IMR-90 (cell line): ENCODE results near the gene CA12. TPM values are rescaled to one million over a fixed set of nuclear protein-coding genes. Genes with fewer than 3 reads are reported as not detected.

Source experiments
- ATAC-seq: fragments of 200-7000 bp; cut with Tn5 transposase; 2 replicates; pipeline ENCODE4 v1.9.1; 2020; ENCODE audit warnings: low read depth, mild to moderate bottlenecking, moderate library complexity
- BruUV-seq: library from RNA; stranded (reverse); fragments of 400-500 nt; replicated peaks from 2 replicates; lab custom pipeline; 2021; lab: Mats Ljungman, UMichigan
- CTCF ChIA-PET: fragments of 300-600 bp; formaldehyde crosslinking; extraction: SDS; loops from one replicate; lab custom pipeline; 2021; ENCODE audit warnings: antibody characterized with exemption; lab: Yijun Ruan, JAX
- POLR2A ChIA-PET: fragments of 300-600 bp; sonication (Branson Sonifier 250); formaldehyde crosslinking; loops from one replicate; lab custom pipeline; 2022; ENCODE audit warnings: antibody characterized with exemption; ENCODE audit not compliant: unreplicated experiment; lab: Charles Lee
- DNase-seq: peaks from one replicate; pipeline ENCODE4 v3.0.0; 2013
- H2AFZ ChIP-seq: replicated peaks from 2 replicates; pipeline ENCODE3; 2013; ENCODE audit warnings: low read length, mild to moderate bottlenecking; ENCODE audit not compliant: poor library complexity
- H2AK5ac ChIP-seq: 2 replicates; pipeline ENCODE4 v1.6.1; 2013; ENCODE audit warnings: low read depth, low read length, inconsistent platforms
- H2AK9ac ChIP-seq: replicated peaks from 2 replicates; pipeline ENCODE3; 2013; ENCODE audit warnings: mild to moderate bottlenecking, low read depth, low read length, moderate library complexity; ENCODE audit not compliant: poor library complexity
- H2BK120ac ChIP-seq: 2 replicates; pipeline ENCODE4 v1.6.1; 2013; ENCODE audit warnings: low read depth, low read length, inconsistent platforms
- H2BK15ac ChIP-seq: 3 replicates; pipeline ENCODE4 v1.6.1; 2013; ENCODE audit warnings: low read depth, low read length, inconsistent platforms
- H2BK20ac ChIP-seq: 2 replicates; pipeline ENCODE4 v1.6.1; 2013; ENCODE audit warnings: low read depth, mild to moderate bottlenecking, inconsistent platforms, low read length, moderate library complexity
- H2BK5ac ChIP-seq: 2 replicates; pipeline ENCODE4 v1.6.1; 2013; ENCODE audit warnings: mild to moderate bottlenecking, low read depth, low read length, inconsistent platforms; ENCODE audit not compliant: poor library complexity, severe bottlenecking
- H3K14ac ChIP-seq: replicated peaks from 2 replicates; pipeline ENCODE4 v1.6.1; 2013; ENCODE audit warnings: low read depth, low read length, inconsistent platforms
- H3K18ac ChIP-seq: 2 replicates; pipeline ENCODE4 v1.6.1; 2013; ENCODE audit warnings: low read depth, low read length, control low read depth
- H3K23ac ChIP-seq: 2 replicates; pipeline ENCODE4 v1.6.1; 2013; ENCODE audit warnings: low read depth, low read length, inconsistent platforms
- H3K27ac ChIP-seq: 2 replicates; pipeline ENCODE4 v1.5.1; 2013; ENCODE audit warnings: mild to moderate bottlenecking, control low read depth, low read length; ENCODE audit not compliant: insufficient read depth
- H3K27me3 ChIP-seq: 2 replicates; pipeline ENCODE4 v1.6.1; 2013; ENCODE audit warnings: low read length; ENCODE audit not compliant: control insufficient read depth, insufficient read depth
- H3K36me3 ChIP-seq: 2 replicates; pipeline ENCODE4 v1.6.1; 2013; ENCODE audit warnings: low read length, mixed read lengths; ENCODE audit not compliant: control insufficient read depth, insufficient read depth
- H3K4ac ChIP-seq: 2 replicates; pipeline ENCODE4 v1.6.1; 2013; ENCODE audit warnings: low read depth, low read length, inconsistent platforms
- H3K4me1 ChIP-seq: 2 replicates; pipeline ENCODE4 v1.6.1; 2013; ENCODE audit warnings: low read length, mixed read lengths; ENCODE audit not compliant: control insufficient read depth, insufficient read depth
- H3K4me2 ChIP-seq: 2 replicates; pipeline ENCODE4 v1.6.1; 2013; ENCODE audit warnings: low read depth, mild to moderate bottlenecking, control low read depth, low read length, moderate library complexity
- H3K4me3 ChIP-seq: 2 replicates; pipeline ENCODE4 v1.5.1; 2013; ENCODE audit warnings: low read depth, mild to moderate bottlenecking, control low read depth, low read length, moderate library complexity; ENCODE audit not compliant: insufficient read depth
- H3K56ac ChIP-seq: 2 replicates; pipeline ENCODE4 v1.6.1; 2013; ENCODE audit warnings: low read length, inconsistent platforms; ENCODE audit not compliant: insufficient read depth; ENCODE audit errors: extremely low read depth
- H3K79me1 ChIP-seq, 2 experiments: 2 replicates each; pipeline ENCODE4 v1.6.1; 2013; ENCODE audit warnings: low read length in 2 of 2, inconsistent platforms in 1 of 2, low read depth in 1 of 2
- H3K9ac ChIP-seq: 2 replicates; pipeline ENCODE4 v1.6.1; 2013; ENCODE audit warnings: low read depth, low read length, control low read depth
- H3K9me1 ChIP-seq: 2 replicates; pipeline ENCODE4 v1.6.1; 2013; ENCODE audit warnings: low read length, inconsistent platforms; ENCODE audit not compliant: insufficient read depth
- H3K9me3 ChIP-seq: 2 replicates; pipeline ENCODE4 v1.6.1; 2013; ENCODE audit warnings: low read length; ENCODE audit not compliant: control insufficient read depth, insufficient read depth
- H4K20me1 ChIP-seq: 2 replicates; pipeline ENCODE4 v1.6.1; 2013; ENCODE audit warnings: low read length, inconsistent platforms; ENCODE audit not compliant: insufficient read depth
- H4K5ac ChIP-seq: 2 replicates; pipeline ENCODE4 v1.6.1; 2013; ENCODE audit warnings: mild to moderate bottlenecking, low read depth, low read length, control low read depth
- H4K8ac ChIP-seq, 2 experiments: 2 replicates each; pipeline ENCODE4 v1.6.1; 2013; ENCODE audit warnings: low read depth in 2 of 2, low read length in 2 of 2, control low read depth in 1 of 2, inconsistent platforms in 1 of 2
- H4K91ac ChIP-seq: 2 replicates; pipeline ENCODE4 v1.6.1; 2013; ENCODE audit warnings: low read depth, low read length, inconsistent platforms; ENCODE audit not compliant: insufficient read depth
- BHLHE40 ChIP-seq: fragments of 150-350 bp; IDR thresholded peaks from 2 replicates; pipeline ENCODE4 v1.6.1; 2016; ENCODE audit warnings: mild to moderate bottlenecking, low read depth, low read length
- CEBPB ChIP-seq: IDR thresholded peaks from 2 replicates; pipeline ENCODE4 v1.6.1; 2012; ENCODE audit warnings: low read depth, low read length, improper control_type of control experiment
- CHD1 ChIP-seq: IDR thresholded peaks from 2 replicates; pipeline ENCODE4 v1.6.1; 2012; ENCODE audit warnings: low read depth, low read length, improper control_type of control experiment
- MAFK ChIP-seq: IDR thresholded peaks from 2 replicates; pipeline ENCODE4 v1.6.1; 2012; ENCODE audit warnings: low read depth, low read length, improper control_type of control experiment
- MXI1 ChIP-seq: IDR thresholded peaks from 2 replicates; pipeline ENCODE4 v1.6.1; 2012; ENCODE audit warnings: low read depth, mild to moderate bottlenecking, low read length, moderate library complexity, borderline replicate concordance
- NFE2L2 ChIP-seq: fragments of 150-350 bp; IDR thresholded peaks from 2 replicates; pipeline ENCODE4 v1.6.1; 2016; ENCODE audit warnings: low read depth, mild to moderate bottlenecking, low read length
- POLR2A ChIP-seq: IDR thresholded peaks from 2 replicates; pipeline ENCODE4 v1.6.1; 2012; ENCODE audit warnings: mild to moderate bottlenecking, low read depth, low read length
- RAD21 ChIP-seq: IDR thresholded peaks from 2 replicates; pipeline ENCODE4 v1.6.1; 2012; ENCODE audit warnings: low read length, improper control_type of control experiment
- RCOR1 ChIP-seq: IDR thresholded peaks from 2 replicates; pipeline ENCODE4 v1.6.1; 2012; ENCODE audit warnings: mild to moderate bottlenecking, low read length, improper control_type of control experiment; ENCODE audit not compliant: insufficient replicate concordance
- SMC3 ChIP-seq: fragments of 150-350 bp; IDR thresholded peaks from 2 replicates; pipeline ENCODE4 v1.6.1; 2016; ENCODE audit warnings: low read depth, mild to moderate bottlenecking, antibody characterized with exemption, low read length, moderate library complexity
- WGBS, 2 experiments: methylation state at CpG; one replicate each; pipeline versions ENCODE4 v1.1.5 to v1.1.7; 2013; ENCODE audit warnings: missing lambda C conversion rate in 2 of 2; ENCODE audit not compliant: insufficient read length in 1 of 2; ENCODE audit errors: extremely low coverage in 2 of 2; 5-methylcytosine and 5-hydroxymethylcytosine counted together
- dilution Hi-C: fragments of 300-500 bp; cut with HindIII; formaldehyde crosslinking; loops from one replicate; pipeline ENCODE4 v1.14.3; 2018; ENCODE audit warnings: low sequenced_read_pairs; ENCODE audit not compliant: unreplicated experiment
- in situ Hi-C: fragments of 300-500 bp; cut with MboI; formaldehyde crosslinking; loops from 3 replicates; pipeline ENCODE4 v1.14.3; 2019; ENCODE audit warnings: low sequenced_read_pairs, inconsistent platforms, mixed read lengths
- intact Hi-C: fragments of 100-400 bp; cut with micrococcal nuclease; formaldehyde crosslinking; loops from 2 replicates; pipeline ENCODE4 v1.10.0; 2022
- polyA plus RNA-seq, 3 experiments: library from polyadenylated mRNA; depleted of rRNA; stranded (reverse); fragments of >200 nt; gene quantifications; 2 replicates each; pipeline ENCODE4 v1.2.3, GENCODE V29; 2012; ENCODE audit warnings: low replicate concordance in 1 of 3
- total RNA-seq: library from RNA; depleted of rRNA; stranded (reverse); fragments of >200 nt; gene quantifications from 2 replicates; pipeline ENCODE4 v1.2.3, GENCODE V29; 2012
- TF ChIP-seq, protein P1 (sequence below): fragments of 150-350 bp; IDR thresholded peaks from 2 replicates; pipeline ENCODE4 v1.6.1; 2017; ENCODE audit warnings: mild to moderate bottlenecking, antibody characterized with exemption, low read length, low read depth

Gene CA12
- total and polyA plus RNA-seq, 2 of the 4 experiments (the other 2 are of a cell fraction) = 33.7 to 52.6 TPM

DNA sequence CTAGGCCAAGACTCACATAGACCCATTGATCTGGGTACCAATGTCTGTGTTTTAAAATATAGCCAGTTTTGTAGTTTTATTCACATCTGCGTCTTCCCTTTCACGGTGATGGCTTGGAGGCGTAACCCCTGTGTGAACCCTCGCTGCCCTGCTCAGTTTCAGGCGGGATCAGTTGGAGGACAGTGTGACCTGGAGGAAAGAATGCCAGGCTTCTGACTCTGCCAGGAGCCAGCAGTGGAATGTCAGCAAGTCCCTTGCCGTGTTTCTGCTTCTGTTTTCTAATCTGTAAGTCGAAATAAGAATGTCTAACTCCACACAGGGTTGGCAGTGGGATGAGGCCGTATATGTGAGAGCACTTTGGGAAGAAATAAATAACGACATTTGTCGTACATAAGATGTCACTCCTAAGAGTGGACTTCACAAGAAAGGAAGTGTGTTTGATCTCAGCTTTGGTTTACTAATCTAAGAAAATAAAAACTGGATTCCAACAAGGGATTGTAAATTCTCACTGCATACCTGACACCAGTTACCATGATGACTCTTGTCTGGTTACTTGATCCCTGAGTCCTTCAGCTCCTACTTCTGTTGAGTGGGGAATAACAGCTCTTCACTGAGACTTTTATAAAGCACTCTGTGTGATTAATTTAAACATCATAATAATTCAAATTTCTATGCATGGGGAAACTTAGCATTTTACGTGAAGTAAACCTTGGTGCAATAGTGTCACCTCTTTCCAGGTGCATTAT is 6.3 kb upstream of the CA12 start:
- H3K79me1 ChIP-seq = no peaks in the 10 kb centered on the region
- ATAC-seq (no peak), DNase-seq (no peak)
- H3K4me2 ChIP-seq = no peak overlapping the region
- no peak overlapping the region for H3K4me3 ChIP-seq
- no peak overlapping the region for H3K27ac ChIP-seq
- no peak overlapping the region for H2BK120ac ChIP-seq
- WGBS, 2 experiments = no CpG with 5 or more reads among the region's 11 CpGs
- 0 out of 2 replicates have a peak, but pooled peaks cover 5% of the 10 kb centered on the region for H3K9me1 ChIP-seq
- H3K9ac ChIP-seq = no peak overlapping the region
- H2AFZ ChIP-seq = no peak overlapping the region
- 0 out of 2 replicates have a peak, but pooled peaks cover 3% of the 10 kb centered on the region for H3K9me3 ChIP-seq
- H4K8ac ChIP-seq = no peak overlapping the region
- no peak overlapping the region for H2BK20ac ChIP-seq
- H2AK5ac ChIP-seq = no peak overlapping the region
- ChIA-PET CTCF (interaction anchor here (0.7 to 1.0 kb wide), 2 partner anchors 15 to 244 kb away, joined by 3 read pairs; no protein-coding TSS in a partner anchor), POLR2A (no interaction called here)
- H4K20me1 ChIP-seq = no peaks in the 10 kb centered on the region
- no peak overlapping the region for H2BK15ac ChIP-seq
- H3K14ac ChIP-seq = no peak overlapping the region
- in situ Hi-C loops = no loop called here
- BruUV-seq = no TSS peak
- H3K4me1 ChIP-seq = no peaks in the 10 kb centered on the region
- H3K4ac ChIP-seq = no peak overlapping the region
- H4K5ac ChIP-seq = no peak overlapping the region
- no peak overlapping the region for H2BK5ac ChIP-seq
- no peaks in the 10 kb centered on the region for H3K36me3 ChIP-seq
- H3K18ac ChIP-seq = no peak overlapping the region
- no peak overlapping the region for H3K23ac ChIP-seq
- H2AK9ac ChIP-seq = no peak overlapping the region
- no peak overlapping the region for H4K91ac ChIP-seq
- H3K56ac ChIP-seq = no peak overlapping the region
- dilution Hi-C loops = no loop called here
- TF ChIP-seq, protein P1, sequence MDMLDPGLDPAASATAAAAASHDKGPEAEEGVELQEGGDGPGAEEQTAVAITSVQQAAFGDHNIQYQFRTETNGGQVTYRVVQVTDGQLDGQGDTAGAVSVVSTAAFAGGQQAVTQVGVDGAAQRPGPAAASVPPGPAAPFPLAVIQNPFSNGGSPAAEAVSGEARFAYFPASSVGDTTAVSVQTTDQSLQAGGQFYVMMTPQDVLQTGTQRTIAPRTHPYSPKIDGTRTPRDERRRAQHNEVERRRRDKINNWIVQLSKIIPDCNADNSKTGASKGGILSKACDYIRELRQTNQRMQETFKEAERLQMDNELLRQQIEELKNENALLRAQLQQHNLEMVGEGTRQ = no peak
- TF ChIP-seq RAD21 = no peak
- no peak for TF ChIP-seq POLR2A
- TF ChIP-seq MXI1 = no peak
- TF ChIP-seq RCOR1 = no peak
- TF ChIP-seq MAFK = no peak
- TF ChIP-seq CEBPB = no peak
- TF ChIP-seq NFE2L2 = no peak
- no peak for TF ChIP-seq CHD1
- TF ChIP-seq BHLHE40 = no peak
- TF ChIP-seq SMC3 = no peak
- intact Hi-C loops = no loop called here
- peaks cover 4% of the 10 kb centered on the region; the same call in 1 of the 2 replicates for H3K27me3 ChIP-seq
